Measurements from ENCODE around the gene CSMD2.

CSMD2 gene

GRCh38 chr1:33990281-33990680, 174.7 kb downstream of the CSMD2 start:
- Histone ChIP-seq H4K8ac (ENCODE audit: low read length) (no peak overlapping the region), H2BK120ac (ENCODE audit: low read depth, low read length) (no peak overlapping the region), H3K4me1 (ENCODE audit: control insufficient read depth, insufficient read depth, low read depth, low read length) (no peaks in the 10 kb centered on the region), H3K9me3 (ENCODE audit: control insufficient read depth, low read length) (no peaks in the 10 kb centered on the region), H2AK5ac (ENCODE audit: low read length, severe bottlenecking) (no peak overlapping the region), H2BK12ac (ENCODE audit: low read length in 2 of 2) (no peak overlapping the region), H3K36me3 (ENCODE audit: control insufficient read depth in 1 of 2, insufficient read depth in 2 of 2, low read depth in 1 of 2, low read length in 2 of 2) (no peaks in the 10 kb centered on the region), H3K4me2 (ENCODE audit: low read length, poor library complexity, severe bottlenecking) (no peak overlapping the region), H3K9ac (ENCODE audit: low read length) (no peak overlapping the region), H2BK5ac (ENCODE audit: low read depth, low read length, poor library complexity, severe bottlenecking) (no peak overlapping the region), H3K18ac (ENCODE audit: low read depth in 1 of 2, low read length in 2 of 2) (no peak overlapping the region), H3K14ac (ENCODE audit: low read length in 2 of 2) (no peak overlapping the region), H2AFZ (ENCODE audit: low read depth, low read length) (no peak overlapping the region), H3K4me3 (ENCODE audit: insufficient read depth in 1 of 2, low read depth in 1 of 2, low read length in 2 of 2) (no peak overlapping the region), H3K23ac (ENCODE audit: low read length in 2 of 2) (no peak overlapping the region), H3K4ac (ENCODE audit: low read depth in 1 of 2, low read length in 2 of 2) (no peak overlapping the region), H4K91ac (ENCODE audit: low read length) (no peak overlapping the region), H3K79me1 (replicated peaks; ENCODE audit: low read length, poor library complexity, severe bottlenecking) (no peaks in the 10 kb centered on the region), H3K27me3 (ENCODE audit: control insufficient read depth in 1 of 2, insufficient read depth in 1 of 2, low read length in 2 of 2) (no peaks in the 10 kb centered on the region), H2BK15ac (ENCODE audit: low read depth, poor library complexity, severe bottlenecking) (no peak overlapping the region), H3K27ac (ENCODE audit: low read length, poor library complexity, severe bottlenecking) (no peak overlapping the region)
- DNase-seq: no peak
- WGBS: 61% methylated on average over 3 of the region's 3 CpGs

DNA sequence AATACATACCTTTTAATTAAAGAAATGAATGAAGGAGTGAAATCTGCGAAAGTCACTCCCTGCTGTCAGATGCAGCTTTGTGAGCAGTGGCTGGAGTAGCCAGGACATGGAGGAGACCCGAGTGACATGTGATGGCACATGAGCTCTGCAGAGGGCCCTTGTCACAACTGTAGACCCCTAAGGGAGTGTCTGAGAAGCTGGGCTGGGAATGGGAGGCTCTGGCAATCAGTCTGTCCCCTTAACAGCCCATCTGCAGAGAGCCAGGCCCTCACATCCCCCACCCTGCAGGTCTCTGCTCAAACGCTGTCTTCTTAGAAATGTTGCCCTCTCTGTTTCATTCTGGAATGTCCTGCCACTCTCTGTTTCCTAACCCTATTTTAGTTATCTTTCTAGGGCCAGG, 176.9 kb downstream of the CSMD2 start:
- WGBS: 52% methylated on average over 3 of the region's 3 CpGs
- no peak overlapping the region for H4K91ac ChIP-seq (ENCODE audit: low read length)

DNA sequence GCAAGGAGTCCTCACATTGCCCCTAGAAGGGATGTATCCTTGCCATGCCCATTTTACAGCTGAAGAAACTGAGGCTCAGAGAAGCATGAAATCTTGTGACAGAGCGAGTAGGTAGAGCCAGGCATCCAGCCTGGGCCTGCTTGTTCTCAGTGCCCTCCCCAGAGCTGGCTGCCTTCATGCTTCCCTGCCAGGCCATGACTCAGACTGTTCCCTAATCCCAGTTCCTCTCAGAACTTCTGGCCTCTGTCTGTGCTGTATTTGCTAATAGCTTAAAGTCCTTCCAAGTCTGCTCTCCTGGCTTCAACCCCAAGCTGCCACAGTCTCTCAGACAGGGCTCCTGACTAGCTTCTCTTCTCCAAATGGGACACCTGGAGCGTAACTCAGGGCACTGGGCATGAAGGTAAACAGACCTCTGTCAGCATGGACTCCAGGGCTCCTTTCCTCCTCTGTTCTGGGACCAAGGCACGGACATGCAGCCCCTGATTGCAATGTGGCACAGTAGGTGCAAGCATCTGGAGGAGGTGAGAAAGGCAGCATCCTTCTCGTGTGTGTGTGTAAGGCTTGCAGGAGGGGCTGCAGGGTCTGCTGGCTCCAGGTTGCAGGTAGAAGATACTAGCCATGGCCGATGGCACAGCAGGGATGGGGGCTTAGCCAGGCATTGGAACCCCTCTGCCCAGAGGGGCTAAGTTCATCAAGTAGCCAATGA, 178.5 kb downstream of the CSMD2 start:
- H3K18ac ChIP-seq (ENCODE audit: low read depth in 1 of 2, low read length in 2 of 2): no peak overlapping the region
- no peak overlapping the region for H2AK5ac ChIP-seq (ENCODE audit: low read length, severe bottlenecking)
- no peak overlapping the region for H4K8ac ChIP-seq (ENCODE audit: low read length)
- no peaks in the 10 kb centered on the region for H3K36me3 ChIP-seq (ENCODE audit: control insufficient read depth in 1 of 2, insufficient read depth in 2 of 2, low read depth in 1 of 2, low read length in 2 of 2)
- H3K27me3 ChIP-seq (ENCODE audit: control insufficient read depth in 1 of 2, insufficient read depth in 1 of 2, low read length in 2 of 2): no peaks in the 10 kb centered on the region
- no peaks in the 10 kb centered on the region for H3K79me1 ChIP-seq (replicated peaks; ENCODE audit: low read length, poor library complexity, severe bottlenecking)
- no peak overlapping the region for H2BK5ac ChIP-seq (ENCODE audit: low read depth, low read length, poor library complexity, severe bottlenecking)
- H2BK12ac ChIP-seq (ENCODE audit: low read length in 2 of 2): no peak overlapping the region
- no peak overlapping the region for H2BK15ac ChIP-seq (ENCODE audit: low read depth, poor library complexity, severe bottlenecking)
- 49% methylated on average over 5 of the region's 5 CpGs for WGBS
- no peak overlapping the region for H3K27ac ChIP-seq (ENCODE audit: low read length, poor library complexity, severe bottlenecking)
- no peak overlapping the region for H4K91ac ChIP-seq (ENCODE audit: low read length)
- no peak overlapping the region for H3K4ac ChIP-seq (ENCODE audit: low read depth in 1 of 2, low read length in 2 of 2)
- DNase-seq: no peak
- no peak overlapping the region for H3K14ac ChIP-seq (ENCODE audit: low read length in 2 of 2)
- H2AFZ ChIP-seq (ENCODE audit: low read depth, low read length): no peak overlapping the region
- H3K9ac ChIP-seq (ENCODE audit: low read length): no peak overlapping the region
- no peaks in the 10 kb centered on the region for H3K4me1 ChIP-seq (ENCODE audit: control insufficient read depth, insufficient read depth, low read depth, low read length)
- H3K9me3 ChIP-seq (ENCODE audit: control insufficient read depth, low read length): no peaks in the 10 kb centered on the region
- H3K23ac ChIP-seq (ENCODE audit: low read length in 2 of 2): no peak overlapping the region
- no peak overlapping the region for H2BK120ac ChIP-seq (ENCODE audit: low read depth, low read length)
- no peak overlapping the region for H3K4me2 ChIP-seq (ENCODE audit: low read length, poor library complexity, severe bottlenecking)
- no peak overlapping the region for H3K4me3 ChIP-seq (ENCODE audit: insufficient read depth in 1 of 2, low read depth in 1 of 2, low read length in 2 of 2)

More for the DNA sequence above, 176.9 kb downstream of the CSMD2 start:
- no peak overlapping the region for H2AFZ ChIP-seq (ENCODE audit: low read depth, low read length)
- no peaks in the 10 kb centered on the region for H3K27me3 ChIP-seq (ENCODE audit: control insufficient read depth in 1 of 2, insufficient read depth in 1 of 2, low read length in 2 of 2)
- no peak overlapping the region for H3K27ac ChIP-seq (ENCODE audit: low read length, poor library complexity, severe bottlenecking)
- H2AK5ac ChIP-seq (ENCODE audit: low read length, severe bottlenecking): no peak overlapping the region
- no peak overlapping the region for H2BK15ac ChIP-seq (ENCODE audit: low read depth, poor library complexity, severe bottlenecking)
- H3K79me1 ChIP-seq (replicated peaks; ENCODE audit: low read length, poor library complexity, severe bottlenecking): no peaks in the 10 kb centered on the region
- no peak for DNase-seq
- H3K4ac ChIP-seq (ENCODE audit: low read depth in 1 of 2, low read length in 2 of 2): no peak overlapping the region
- H3K18ac ChIP-seq (ENCODE audit: low read depth in 1 of 2, low read length in 2 of 2): no peak overlapping the region
- H3K4me1 ChIP-seq (ENCODE audit: control insufficient read depth, insufficient read depth, low read depth, low read length): no peaks in the 10 kb centered on the region
- H3K36me3 ChIP-seq (ENCODE audit: control insufficient read depth in 1 of 2, insufficient read depth in 2 of 2, low read depth in 1 of 2, low read length in 2 of 2): no peaks in the 10 kb centered on the region
- no peak overlapping the region for H3K23ac ChIP-seq (ENCODE audit: low read length in 2 of 2)
- no peak overlapping the region for H3K4me2 ChIP-seq (ENCODE audit: low read length, poor library complexity, severe bottlenecking)
- H3K4me3 ChIP-seq (ENCODE audit: insufficient read depth in 1 of 2, low read depth in 1 of 2, low read length in 2 of 2): no peak overlapping the region
- H2BK120ac ChIP-seq (ENCODE audit: low read depth, low read length): no peak overlapping the region
- H3K14ac ChIP-seq (ENCODE audit: low read length in 2 of 2): no peak overlapping the region
- no peak overlapping the region for H3K9ac ChIP-seq (ENCODE audit: low read length)
- no peak overlapping the region for H2BK12ac ChIP-seq (ENCODE audit: low read length in 2 of 2)
- no peak overlapping the region for H4K8ac ChIP-seq (ENCODE audit: low read length)
- H3K9me3 ChIP-seq (ENCODE audit: control insufficient read depth, low read length): no peaks in the 10 kb centered on the region
- H2BK5ac ChIP-seq (ENCODE audit: low read depth, low read length, poor library complexity, severe bottlenecking): no peak overlapping the region

GRCh38 chr1:33985656-33986055, 179.4 kb downstream of the CSMD2 start:
- Histone ChIP-seq H2BK15ac (ENCODE audit: low read depth, poor library complexity, severe bottlenecking) (no peak overlapping the region), H2BK5ac (ENCODE audit: low read depth, low read length, poor library complexity, severe bottlenecking) (no peak overlapping the region), H3K14ac (ENCODE audit: low read length in 2 of 2) (no peak overlapping the region), H3K36me3 (ENCODE audit: control insufficient read depth in 1 of 2, insufficient read depth in 2 of 2, low read depth in 1 of 2, low read length in 2 of 2) (no peaks in the 10 kb centered on the region), H3K9me3 (ENCODE audit: control insufficient read depth, low read length) (no peaks in the 10 kb centered on the region), H3K4me2 (ENCODE audit: low read length, poor library complexity, severe bottlenecking) (no peak overlapping the region), H2BK120ac (ENCODE audit: low read depth, low read length) (no peak overlapping the region), H3K4ac (ENCODE audit: low read depth in 1 of 2, low read length in 2 of 2) (no peak overlapping the region), H3K4me3 (ENCODE audit: insufficient read depth in 1 of 2, low read depth in 1 of 2, low read length in 2 of 2) (peak overlapping the region in 1 of 2 experiments; percentile 16), H4K8ac (ENCODE audit: low read length) (no peak overlapping the region), H3K79me1 (replicated peaks; ENCODE audit: low read length, poor library complexity, severe bottlenecking) (no peaks in the 10 kb centered on the region), H3K27ac (ENCODE audit: low read length, poor library complexity, severe bottlenecking) (no peak overlapping the region), H3K4me1 (ENCODE audit: control insufficient read depth, insufficient read depth, low read depth, low read length) (no peaks in the 10 kb centered on the region), H4K91ac (ENCODE audit: low read length) (no peak overlapping the region), H2AFZ (ENCODE audit: low read depth, low read length) (no peak overlapping the region), H3K18ac (ENCODE audit: low read depth in 1 of 2, low read length in 2 of 2) (no peak overlapping the region), H2BK12ac (ENCODE audit: low read length in 2 of 2) (no peak overlapping the region), H3K23ac (ENCODE audit: low read length in 2 of 2) (no peak overlapping the region), H3K27me3 (ENCODE audit: control insufficient read depth in 1 of 2, insufficient read depth in 1 of 2, low read length in 2 of 2) (no peaks in the 10 kb centered on the region), H3K9ac (ENCODE audit: low read length) (no peak overlapping the region), H2AK5ac (ENCODE audit: low read length, severe bottlenecking) (no peak overlapping the region)
- 70% methylated on average over 4 of the region's 4 CpGs for WGBS
- DNase-seq: no peak
